AG04450 (cell line): ENCODE data around the gene CEMP1. TPM values are rescaled to one million over a fixed set of nuclear protein-coding genes. Genes with fewer than 3 reads are reported as not detected.
A peak's percentile ranks its signal among the peaks of the same experiment; 100 is the strongest.
"Not testable (repeated sequence)": the region's sequence is repeated elsewhere in the genome, so short reads cannot be mapped to it uniquely, and the experiment has no call there.

Experiments used
- CTCF ChIA-PET: fragments of 300-600, 350-600 bp; formaldehyde crosslinking; extraction: SDS; loops from one replicate; lab custom pipeline; 2022; ENCODE audit warnings: antibody characterized with exemption, inconsistent platforms; lab: Charles Lee
- POLR2A ChIA-PET: fragments of 350-600 bp; formaldehyde crosslinking; extraction: SDS; loops from one replicate; lab custom pipeline; 2021; ENCODE audit warnings: antibody characterized with exemption, inconsistent platforms; lab: Yijun Ruan, JAX
- DNase-seq: peaks from one replicate; pipeline ENCODE4 v3.0.0-alpha.2; 2011; ENCODE audit warnings: low read depth, low spot score
- H3K27ac ChIP-seq: one replicate; pipeline ENCODE4 v1.5.1; 2012; ENCODE audit warnings: low read depth, low read length, control low read depth
- H3K27me3 ChIP-seq: one replicate; pipeline ENCODE4 v1.6.0; 2012; ENCODE audit warnings: low read length; ENCODE audit not compliant: control insufficient read depth, insufficient read depth
- H3K4me3 ChIP-seq: 2 replicates; pipeline ENCODE4 v1.5.1; 2011; ENCODE audit warnings: mild to moderate bottlenecking, low read depth, low read length, control low read depth
- H3K9me3 ChIP-seq: 2 replicates; pipeline ENCODE4 v1.5.1; 2012; ENCODE audit warnings: low read length; ENCODE audit not compliant: control insufficient read depth, insufficient read depth
- polyA plus RNA-seq: library from polyadenylated mRNA; depleted of rRNA; stranded (reverse); fragments of >200 nt; gene quantifications from 2 replicates; pipeline ENCODE4 v1.2.3, GENCODE V29; 2011
- TF ChIP-seq, protein P1 (sequence below): IDR thresholded peaks from 2 replicates; pipeline ENCODE4 v1.5.1; 2011; ENCODE audit warnings: low read depth, low read length, control low read depth, inconsistent platforms

CEMP1 gene
- polyA plus RNA-seq, 1 experiment = not detected

GRCh38 chr16:2533912-2534311 is 2.7 kb upstream of the CEMP1 start:
- DNase-seq = no peak
- Histone ChIP-seq H3K27ac (no peak overlapping the region), H3K9me3 (peaks cover 7% of the 10 kb centered on the region), H3K27me3 (no peaks in the 10 kb centered on the region), H3K4me3 (no peak overlapping the region)
- TF ChIP-seq, protein P1, sequence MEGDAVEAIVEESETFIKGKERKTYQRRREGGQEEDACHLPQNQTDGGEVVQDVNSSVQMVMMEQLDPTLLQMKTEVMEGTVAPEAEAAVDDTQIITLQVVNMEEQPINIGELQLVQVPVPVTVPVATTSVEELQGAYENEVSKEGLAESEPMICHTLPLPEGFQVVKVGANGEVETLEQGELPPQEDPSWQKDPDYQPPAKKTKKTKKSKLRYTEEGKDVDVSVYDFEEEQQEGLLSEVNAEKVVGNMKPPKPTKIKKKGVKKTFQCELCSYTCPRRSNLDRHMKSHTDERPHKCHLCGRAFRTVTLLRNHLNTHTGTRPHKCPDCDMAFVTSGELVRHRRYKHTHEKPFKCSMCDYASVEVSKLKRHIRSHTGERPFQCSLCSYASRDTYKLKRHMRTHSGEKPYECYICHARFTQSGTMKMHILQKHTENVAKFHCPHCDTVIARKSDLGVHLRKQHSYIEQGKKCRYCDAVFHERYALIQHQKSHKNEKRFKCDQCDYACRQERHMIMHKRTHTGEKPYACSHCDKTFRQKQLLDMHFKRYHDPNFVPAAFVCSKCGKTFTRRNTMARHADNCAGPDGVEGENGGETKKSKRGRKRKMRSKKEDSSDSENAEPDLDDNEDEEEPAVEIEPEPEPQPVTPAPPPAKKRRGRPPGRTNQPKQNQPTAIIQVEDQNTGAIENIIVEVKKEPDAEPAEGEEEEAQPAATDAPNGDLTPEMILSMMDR = no peak
- CTCF ChIA-PET = no interaction called here
- POLR2A ChIA-PET = no interaction called here

DNA sequence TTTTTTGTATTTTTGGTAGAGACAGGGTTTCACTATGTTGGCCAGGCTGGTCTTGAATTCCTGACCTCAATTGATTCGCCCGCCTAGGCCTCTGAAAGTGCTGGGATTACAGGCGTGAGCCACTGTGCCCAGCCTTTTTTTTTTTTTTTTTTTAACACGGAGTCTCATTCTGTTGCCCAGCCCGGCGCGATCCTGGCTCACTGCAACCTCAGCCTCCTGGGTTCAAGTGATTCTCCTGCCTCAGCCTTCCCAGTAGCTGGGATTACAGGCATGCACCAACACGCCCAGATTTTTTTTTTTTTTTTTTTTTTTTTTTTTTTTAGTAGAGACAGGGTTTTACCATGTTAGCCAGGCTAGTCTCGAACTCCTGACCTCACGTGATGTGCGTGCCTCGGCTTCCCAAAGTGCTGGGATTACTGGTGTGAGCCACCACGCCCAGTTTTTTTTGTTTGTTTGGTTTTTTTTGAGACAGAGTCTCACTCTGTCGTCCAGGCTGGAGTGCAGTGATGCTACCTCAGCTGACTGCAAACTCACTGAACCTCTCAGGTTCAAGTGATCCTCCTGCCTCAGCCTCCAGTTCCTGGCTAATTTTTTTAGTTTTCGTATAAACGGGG is 2.0 kb upstream of the CEMP1 start:
- CTCF ChIA-PET, H3K9me3 ChIP-seq, H3K27me3 ChIP-seq, H3K4me3 ChIP-seq, DNase-seq: not testable (repeated sequence)
- POLR2A ChIA-PET = interaction anchor here (3.0 kb wide), 1 partner anchor 13 kb away, joined by 22 read pairs; the partner anchor contains the start of gene AMDHD2
- peak overlapping the region; percentile 61 for H3K27ac ChIP-seq

DNA sequence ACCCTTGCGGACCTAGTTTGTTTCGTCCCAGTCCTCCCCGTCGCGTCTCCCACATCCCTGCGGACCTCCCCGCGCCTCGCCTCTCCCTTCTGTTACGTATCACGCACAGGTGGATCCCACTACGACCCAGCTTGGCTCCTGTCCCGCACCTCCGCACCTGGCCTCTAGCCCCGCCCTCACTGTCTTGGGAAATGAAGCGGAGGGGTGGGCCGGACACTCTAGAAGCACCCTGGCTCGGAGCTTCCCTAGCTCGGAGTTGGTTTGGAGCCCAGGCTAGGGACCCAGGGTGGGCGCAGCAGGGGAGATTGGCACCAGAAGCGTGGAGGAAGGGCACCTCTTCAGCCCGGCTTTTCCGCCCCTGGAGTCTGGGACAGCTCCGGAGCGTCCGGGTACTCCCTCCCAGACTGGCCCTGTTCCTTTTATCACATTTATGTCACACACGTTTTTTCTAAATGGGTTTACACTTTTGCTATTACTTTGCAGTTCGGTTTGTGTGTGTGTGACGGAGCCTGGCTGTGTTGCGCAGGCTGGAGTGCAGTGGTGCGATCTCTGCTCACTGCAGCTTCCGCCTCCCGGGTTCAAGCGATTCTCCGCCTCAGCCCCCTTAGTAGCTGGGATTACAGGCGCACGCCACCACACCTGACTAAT is 1.4 kb upstream of the CEMP1 start:
- ChIA-PET POLR2A (interaction anchor here (0.6 to 3.0 kb wide), 2 partner anchors 12 to 318 kb away, joined by 7 to 22 read pairs; partner anchors contain the start of genes AMDHD2 and PGP), CTCF (no interaction called here)
- TF ChIP-seq, protein P1 = no peak
- Histone ChIP-seq H3K4me3 (peak overlapping the region; percentile 65), H3K27me3 (no peaks in the 10 kb centered on the region), H3K27ac (peak overlapping the region; percentile 61), H3K9me3 (peaks cover 7% of the 10 kb centered on the region)
- DNase-seq = no peak

- CTCF ChIA-PET = no interaction called here
- peak; percentile 88 for DNase-seq
- Histone ChIP-seq H3K9me3 (peaks cover 7% of the 10 kb centered on the region), H3K4me3 (peak overlapping the region; percentile 65), H3K27ac (peak overlapping the region; percentile 68), H3K27me3 (no peaks in the 10 kb centered on the region)
- POLR2A ChIA-PET = interaction anchor here (0.6 to 3.0 kb wide), 3 partner anchors 11 to 317 kb away, joined by 3 to 22 read pairs (median 7); partner anchors contain the start of genes AMDHD2 and PGP
- TF ChIP-seq, protein P1 = no peak
These were observed 687 bp upstream of the CEMP1 start for GRCh38 chr16:2531696-2532493.

- no peak for DNase-seq
- Histone ChIP-seq H3K27me3 (no peaks in the 10 kb centered on the region), H3K9me3 (peaks cover 1% of the 10 kb centered on the region; the same call in 1 of the 2 replicates), H3K4me3 (no peak overlapping the region), H3K27ac (peak overlapping the region; percentile 68)
- POLR2A ChIA-PET = interaction anchor here (0.6 to 3.0 kb wide), 3 partner anchors 10 to 340 kb away, joined by 3 to 22 read pairs (median 3); partner anchors contain the start of gene AMDHD2
- TF ChIP-seq, protein P1 = no peak
- CTCF ChIA-PET = no interaction called here
These were observed 434 bp downstream of the CEMP1 start for GRCh38 chr16:2530629-2531318.
